EH (cell line): ENCODE measurements around the gene MARCHF11.

Experiments used
- DNase-seq: peaks from one replicate; pipeline ENCODE4 v3.0.0-alpha.2; 2015; ENCODE audit warnings: low read depth

The MARCHF11 gene

GRCh38 chr5:16051246-16051755 is 128.3 kb downstream of the MARCHF11 start:
- peak; percentile 65 for DNase-seq

- DNase-seq, result no peak
Observed at GRCh38 chr5:16050414-16050813, 129.2 kb downstream of the MARCHF11 start.

GRCh38 chr5:16049761-16050160 is 129.8 kb downstream of the MARCHF11 start:
- DNase-seq, result peak; percentile 71

GRCh38 chr5:16048132-16048531 is 131.5 kb downstream of the MARCHF11 start:
- DNase-seq, result no peak

GRCh38 chr5:16043349-16043965 is 136.1 kb downstream of the MARCHF11 start:
- peak; percentile 2 for DNase-seq

- no peak for DNase-seq
Observed at GRCh38 chr5:16037121-16037845, 142.3 kb downstream of the MARCHF11 start.

GRCh38 chr5:16034319-16035001 is 145.1 kb downstream of the MARCHF11 start:
- DNase-seq, result peak; percentile 24

- peak; percentile 6 for DNase-seq
Observed at GRCh38 chr5:16033187-16033925, 146.2 kb downstream of the MARCHF11 start.

- no peak for DNase-seq
Observed at GRCh38 chr5:16028708-16029107, 150.9 kb downstream of the MARCHF11 start.

GRCh38 chr5:16025681-16026080 is 153.9 kb downstream of the MARCHF11 start:
- DNase-seq, result peak; percentile 49

GRCh38 chr5:16018970-16019369 is 160.6 kb downstream of the MARCHF11 start:
- no peak for DNase-seq

- no peak for DNase-seq
Observed at GRCh38 chr5:16017720-16018119, 161.9 kb downstream of the MARCHF11 start.
